A172 (cell line): ENCODE results near the gene UBE3C. TPM values are rescaled to one million over a fixed set of nuclear protein-coding genes. Genes with fewer than 3 reads are reported as not detected.

Experiments used
- total RNA-seq: library from RNA; depleted of rRNA; stranded (reverse); fragments of >200 nt; shearing (Covaris generic); gene quantifications from 2 replicates; pipeline ENCODE4 v1.2.3, GENCODE V29; 2014; rRNA removed

UBE3C gene
- total RNA-seq, 1 experiment from 2014 or later: 81.8 TPM

Other genes starting within 250 kb of the UBE3C start
- 47.2 and 60.4 TPM in 2 replicates for gene LMBR1, start 245.7 kb upstream of the UBE3C start, total RNA-seq
- 8.5 and 15.5 TPM in 2 replicates for gene NOM1, start 189.2 kb upstream of the UBE3C start, total RNA-seq
- 0.90 and 1.6 TPM in 2 replicates for gene MNX1, start 128.3 kb upstream of the UBE3C start, total RNA-seq
- 191 and 201 TPM in 2 replicates for gene DNAJB6, start 198.1 kb downstream of the UBE3C start, total RNA-seq